Measurements from ENCODE around the gene STAT6. TPM values are rescaled to one million over a fixed set of nuclear protein-coding genes. Genes with fewer than 3 reads are reported as not detected.

The STAT6 gene
- total RNA-seq, 1 experiment from 2014 or later = 122 TPM

DNA sequence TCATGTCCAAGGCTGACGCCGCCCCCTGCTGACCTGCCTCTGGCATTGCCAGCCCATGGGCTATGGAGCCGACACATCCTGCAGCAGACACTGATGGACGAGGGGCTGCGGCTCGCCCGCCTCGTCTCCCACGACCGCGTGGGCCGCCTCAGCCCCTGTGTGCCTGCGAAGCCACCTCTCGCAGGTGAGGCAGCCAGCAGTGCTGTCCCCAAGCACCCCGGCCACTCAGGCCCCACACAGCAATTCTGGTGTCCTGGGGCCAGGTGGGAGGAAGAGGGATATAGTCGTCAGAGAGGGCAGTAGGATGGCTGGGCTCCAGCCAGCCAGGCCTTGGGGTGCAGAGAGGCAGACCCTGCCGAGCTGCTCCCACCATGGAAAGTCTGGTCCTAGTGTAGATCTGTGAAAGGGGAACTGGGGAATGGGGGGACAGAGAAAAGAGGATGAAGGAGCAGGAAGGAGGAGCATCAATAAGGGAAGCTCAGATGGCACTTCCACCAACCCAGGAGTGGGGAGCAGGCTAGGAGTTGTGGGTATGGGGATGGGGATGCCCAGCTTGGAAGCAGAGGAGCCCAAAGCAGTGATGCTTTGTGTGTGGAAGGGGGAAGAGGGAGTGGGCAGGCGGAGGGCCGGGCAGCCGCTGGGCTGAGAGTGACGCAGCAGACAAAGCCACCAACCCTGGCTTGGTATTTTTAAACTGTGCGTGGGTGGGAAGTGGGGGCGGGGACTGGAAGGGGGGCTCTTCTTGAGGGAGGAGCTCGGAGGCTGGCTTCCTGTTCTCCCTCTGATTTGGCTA is 17.6 kb downstream of the STAT6 start:
- no peak overlapping the region for H2AFZ ChIP-seq
- 0 out of 2 replicates have a peak, but pooled peaks cover 3% of the 10 kb centered on the region for H4K20me1 ChIP-seq (ENCODE audit: insufficient read depth)
- H3F3A ChIP-seq (ENCODE audit: insufficient read depth, low read depth) = peaks cover 17% of the 10 kb centered on the region
- POLR2A ChIA-PET (ENCODE audit: unreplicated experiment) = interaction anchor here (0.6 to 1.6 kb wide), 2 partner anchors 16 to 19 kb away, joined by 4 to 6 read pairs; no protein-coding TSS in a partner anchor
- H3K9me2 ChIP-seq (ENCODE audit: insufficient read depth) = no peaks in the 10 kb centered on the region
- TF ChIP-seq EZH2 (IDR thresholded peaks at IDR 0.05; ENCODE audit: low read depth) = no peak
- TF ChIP-seq, protein P1, sequence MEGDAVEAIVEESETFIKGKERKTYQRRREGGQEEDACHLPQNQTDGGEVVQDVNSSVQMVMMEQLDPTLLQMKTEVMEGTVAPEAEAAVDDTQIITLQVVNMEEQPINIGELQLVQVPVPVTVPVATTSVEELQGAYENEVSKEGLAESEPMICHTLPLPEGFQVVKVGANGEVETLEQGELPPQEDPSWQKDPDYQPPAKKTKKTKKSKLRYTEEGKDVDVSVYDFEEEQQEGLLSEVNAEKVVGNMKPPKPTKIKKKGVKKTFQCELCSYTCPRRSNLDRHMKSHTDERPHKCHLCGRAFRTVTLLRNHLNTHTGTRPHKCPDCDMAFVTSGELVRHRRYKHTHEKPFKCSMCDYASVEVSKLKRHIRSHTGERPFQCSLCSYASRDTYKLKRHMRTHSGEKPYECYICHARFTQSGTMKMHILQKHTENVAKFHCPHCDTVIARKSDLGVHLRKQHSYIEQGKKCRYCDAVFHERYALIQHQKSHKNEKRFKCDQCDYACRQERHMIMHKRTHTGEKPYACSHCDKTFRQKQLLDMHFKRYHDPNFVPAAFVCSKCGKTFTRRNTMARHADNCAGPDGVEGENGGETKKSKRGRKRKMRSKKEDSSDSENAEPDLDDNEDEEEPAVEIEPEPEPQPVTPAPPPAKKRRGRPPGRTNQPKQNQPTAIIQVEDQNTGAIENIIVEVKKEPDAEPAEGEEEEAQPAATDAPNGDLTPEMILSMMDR (conservative IDR thresholded peaks at IDR 0.05) = peak; percentile 68; the same call in 1 of the 2 replicates
- BruUV-seq (replicated peaks) = no TSS peak
- no peaks in the 10 kb centered on the region for H3K4me1 ChIP-seq (replicated peaks; ENCODE audit: insufficient read depth)
- CTCF ChIA-PET = interaction anchor here (0.7 kb wide), 1 partner anchor 14 kb away, joined by 3 read pairs; no protein-coding TSS in a partner anchor
- H3K27ac ChIP-seq = no peak overlapping the region
- H3K27me3 ChIP-seq (ENCODE audit: insufficient read depth, low read depth) = no peaks in the 10 kb centered on the region
- H3K36me3 ChIP-seq (ENCODE audit: low read depth) = no peaks in the 10 kb centered on the region
- intact Hi-C loops (cut with micrococcal nuclease; ENCODE audit: unreplicated experiment) = no loop called here
- H3K4me2 ChIP-seq = no peak overlapping the region
- H3K4me3 ChIP-seq = no peak overlapping the region
- H3K9me3 ChIP-seq (ENCODE audit: insufficient read depth, low read depth) = no peaks in the 10 kb centered on the region
- peak in 1 of 2 experiments; percentile 38 for DNase-seq
- H3K79me2 ChIP-seq (ENCODE audit: low read depth) = no peaks in the 10 kb centered on the region

DNA sequence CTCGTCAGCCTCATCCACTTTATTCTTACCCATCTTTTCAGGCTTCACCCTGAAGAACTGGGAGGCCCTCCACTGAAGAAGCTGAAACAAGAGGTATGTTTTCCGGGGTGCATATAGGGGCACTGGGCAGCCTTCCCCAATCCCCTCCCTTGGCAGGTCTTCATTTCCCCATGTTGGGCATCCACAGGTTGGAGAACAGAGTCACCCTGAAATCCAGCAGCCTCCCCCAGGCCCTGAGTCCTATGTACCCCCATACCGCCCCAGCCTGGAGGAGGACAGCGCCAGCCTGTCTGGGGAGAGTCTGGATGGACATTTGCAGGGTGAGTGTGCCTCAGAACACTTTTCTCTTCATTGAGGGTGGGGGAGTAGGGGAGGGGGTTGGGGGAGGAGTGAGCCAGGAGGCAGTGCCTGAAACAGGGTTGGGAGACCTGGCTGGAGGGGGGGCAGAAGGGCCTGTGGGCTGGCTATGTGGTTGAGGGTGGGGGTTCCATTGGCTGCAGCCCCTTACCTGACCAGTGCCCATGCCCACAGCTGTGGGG is 18.2 kb downstream of the STAT6 start:
- ChIA-PET CTCF (interaction anchor here (0.7 kb wide), 2 partner anchors 14 to 22 kb away, joined by 3 to 9 read pairs; no protein-coding TSS in a partner anchor), POLR2A (ENCODE audit: unreplicated experiment) (interaction anchor here (0.6 to 1.6 kb wide), 3 partner anchors 15 to 36 kb away, joined by 4 to 6 read pairs (median 4); no protein-coding TSS in a partner anchor)
- no peak overlapping the region for H2AFZ ChIP-seq
- H3K27me3 ChIP-seq (ENCODE audit: insufficient read depth, low read depth) = no peaks in the 10 kb centered on the region
- intact Hi-C loops (cut with micrococcal nuclease; ENCODE audit: unreplicated experiment) = no loop called here
- TF ChIP-seq EZH2 (IDR thresholded peaks at IDR 0.05; ENCODE audit: low read depth) = no peak
- TF ChIP-seq, protein P1 (conservative IDR thresholded peaks at IDR 0.05) = no peak; the same call in 1 of the 2 replicates
- no peaks in the 10 kb centered on the region for H3K4me1 ChIP-seq (replicated peaks; ENCODE audit: insufficient read depth)
- H3K9me2 ChIP-seq (ENCODE audit: insufficient read depth) = no peaks in the 10 kb centered on the region
- no peaks in the 10 kb centered on the region for H3K79me2 ChIP-seq (ENCODE audit: low read depth)
- peaks cover 22% of the 10 kb centered on the region for H3F3A ChIP-seq (ENCODE audit: insufficient read depth, low read depth)
- no peak for DNase-seq
- no peaks in the 10 kb centered on the region for H3K9me3 ChIP-seq (ENCODE audit: insufficient read depth, low read depth)
- no peak overlapping the region for H3K27ac ChIP-seq
- no peaks in the 10 kb centered on the region for H3K36me3 ChIP-seq (ENCODE audit: low read depth)
- BruUV-seq (replicated peaks) = no TSS peak
- no peak overlapping the region for H3K4me3 ChIP-seq
- H4K20me1 ChIP-seq (ENCODE audit: insufficient read depth) = 0 out of 2 replicates have a peak, but pooled peaks cover 3% of the 10 kb centered on the region
- H3K4me2 ChIP-seq = no peak overlapping the region

DNA sequence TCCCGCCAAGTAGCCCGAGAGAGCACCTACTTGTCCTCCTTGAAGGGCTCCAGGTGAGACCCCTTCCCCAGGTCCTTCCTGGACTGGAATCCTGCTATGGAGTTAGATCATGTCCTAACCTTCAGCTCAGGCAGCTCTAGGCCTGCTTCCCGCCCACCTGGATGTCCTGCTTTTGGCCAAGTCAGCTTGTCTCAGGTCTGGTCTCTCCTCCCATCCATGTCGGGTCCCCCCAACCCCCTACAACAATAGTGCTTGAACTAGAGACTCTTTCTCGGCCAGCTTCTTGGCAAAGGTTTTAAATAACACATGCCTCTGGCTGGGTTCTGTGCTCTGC is 18.7 kb downstream of the STAT6 start:
- no peak overlapping the region for H3K4me3 ChIP-seq
- POLR2A ChIA-PET (ENCODE audit: unreplicated experiment) = interaction anchor here (0.7 kb wide), 1 partner anchor 37 kb away, joined by 4 read pairs; no protein-coding TSS in a partner anchor
- peaks cover 24% of the 10 kb centered on the region for H3F3A ChIP-seq (ENCODE audit: insufficient read depth, low read depth)
- CTCF ChIA-PET = interaction anchor here (0.6 to 0.7 kb wide), 2 partner anchors 20 to 22 kb away, joined by 3 to 9 read pairs; no protein-coding TSS in a partner anchor
- H3K27me3 ChIP-seq (ENCODE audit: insufficient read depth, low read depth) = no peaks in the 10 kb centered on the region
- H2AFZ ChIP-seq = no peak overlapping the region
- BruUV-seq (replicated peaks) = no TSS peak
- no peaks in the 10 kb centered on the region for H3K36me3 ChIP-seq (ENCODE audit: low read depth)
- H3K4me1 ChIP-seq (replicated peaks; ENCODE audit: insufficient read depth) = no peaks in the 10 kb centered on the region
- H3K79me2 ChIP-seq (ENCODE audit: low read depth) = no peaks in the 10 kb centered on the region
- no peak for DNase-seq
- H3K9me3 ChIP-seq (ENCODE audit: insufficient read depth, low read depth) = no peaks in the 10 kb centered on the region
- TF ChIP-seq EZH2 (IDR thresholded peaks at IDR 0.05; ENCODE audit: low read depth) = no peak
- TF ChIP-seq, protein P1 (conservative IDR thresholded peaks at IDR 0.05) = no peak
- no peak overlapping the region for H3K27ac ChIP-seq
- no peaks in the 10 kb centered on the region for H3K9me2 ChIP-seq (ENCODE audit: insufficient read depth)
- no peak overlapping the region for H3K4me2 ChIP-seq
- H4K20me1 ChIP-seq (ENCODE audit: insufficient read depth) = 0 out of 2 replicates have a peak, but pooled peaks cover 3% of the 10 kb centered on the region
- intact Hi-C loops (cut with micrococcal nuclease; ENCODE audit: unreplicated experiment) = no loop called here
